DND-41 (cell line): Measurements from ENCODE around the gene SOCS1.

ENCODE experiments used
- ATAC-seq: fragments of 200-7000 bp; cut with Tn5 transposase; 3 replicates; pipeline ENCODE4 v1.9.1; 2021; ENCODE audit warnings: low read depth; ENCODE audit not compliant: insufficient read depth
- DNase-seq: peaks from one replicate; pipeline ENCODE4 v3.0.0-alpha.2; 2020
- H2AFZ ChIP-seq: 2 replicates; pipeline ENCODE4 v1.6.0; 2012; ENCODE audit warnings: low read depth, low read length
- H3K27ac ChIP-seq: 2 replicates; pipeline ENCODE4 v1.5.1; 2012; ENCODE audit warnings: low read length, inconsistent platforms
- H3K27me3 ChIP-seq: fragments of 200-600 bp; sonication (generic); 2 replicates; pipeline ENCODE4 v1.6.0; 2012; ENCODE audit warnings: low read length, mild to moderate bottlenecking, inconsistent platforms; ENCODE audit not compliant: insufficient read depth, poor library complexity
- H3K36me3 ChIP-seq: 2 replicates; pipeline ENCODE4 v1.5.1; 2012; ENCODE audit warnings: low read length, inconsistent platforms; ENCODE audit not compliant: insufficient read depth
- H3K4me1 ChIP-seq: 2 replicates; pipeline ENCODE4 v1.5.1; 2012; ENCODE audit warnings: mild to moderate bottlenecking, low read length; ENCODE audit not compliant: insufficient read depth
- H3K4me2 ChIP-seq: 2 replicates; pipeline ENCODE4 v1.6.0; 2012; ENCODE audit warnings: mild to moderate bottlenecking, moderate library complexity, low read length, inconsistent platforms; ENCODE audit not compliant: insufficient read depth
- H3K4me3 ChIP-seq, 2 experiments: fragments of 200-600 bp in 1 of 2; shearing (Covaris generic) in 1 of 2; 2 replicates each; pipeline ENCODE4 v1.5.1; 2012 to 2016; ENCODE audit warnings: inconsistent platforms in 2 of 2, low read length in 2 of 2, mild to moderate bottlenecking in 2 of 2, low read depth in 1 of 2, moderate library complexity in 1 of 2
- H3K79me2 ChIP-seq: 2 replicates; pipeline ENCODE4 v1.6.0; 2012; ENCODE audit warnings: low read length, inconsistent platforms; ENCODE audit not compliant: insufficient read depth
- H3K9ac ChIP-seq: 2 replicates; pipeline ENCODE4 v1.6.0; 2012; ENCODE audit warnings: low read depth, mild to moderate bottlenecking, inconsistent platforms, low read length, moderate library complexity
- H3K9me3 ChIP-seq: 2 replicates; pipeline ENCODE4 v1.5.1; 2012; ENCODE audit warnings: low read length, moderate library complexity, mild to moderate bottlenecking, inconsistent platforms; ENCODE audit not compliant: insufficient read depth, severe bottlenecking
- H4K20me1 ChIP-seq: 2 replicates; pipeline ENCODE4 v1.6.0; 2012; ENCODE audit warnings: low read length; ENCODE audit not compliant: insufficient read depth
- CTCF ChIP-seq: IDR thresholded peaks from 2 replicates; pipeline ENCODE4 v1.5.1; 2012; ENCODE audit warnings: borderline replicate concordance, low read length, moderate library complexity, mild to moderate bottlenecking; ENCODE audit not compliant: poor library complexity, severe bottlenecking; ENCODE audit errors: extremely low read depth
- EZH2 ChIP-seq: IDR thresholded peaks from 3 replicates; pipeline ENCODE4 v1.6.1; 2012; ENCODE audit warnings: borderline replicate concordance, low read depth, mild to moderate bottlenecking, moderate library complexity, low read length, inconsistent platforms; ENCODE audit not compliant: severe bottlenecking

Gene SOCS1

GRCh38 chr16:11245988-11246387 is 10.0 kb downstream of the SOCS1 start:
- H3K4me2 ChIP-seq = no peak overlapping the region

GRCh38 chr16:11245222-11245737 is 10.7 kb downstream of the SOCS1 start:
- H3K9ac ChIP-seq = no peak overlapping the region
- peak overlapping the region; percentile 63 for H3K27ac ChIP-seq
- ATAC-seq = no peak
- H3K9me3 ChIP-seq = no peaks in the 10 kb centered on the region
- peaks cover 62% of the 10 kb centered on the region for H3K4me1 ChIP-seq
- TF ChIP-seq EZH2 (no peak), CTCF (no peak)
- H3K4me2 ChIP-seq = no peak overlapping the region
- no peak for DNase-seq
- peaks cover 15% of the 10 kb centered on the region for H3K36me3 ChIP-seq
- H3K79me2 ChIP-seq = peaks cover 4% of the 10 kb centered on the region
- H3K27me3 ChIP-seq = no peaks in the 10 kb centered on the region
- H2AFZ ChIP-seq = no peak overlapping the region
- H3K4me3 ChIP-seq = no peak overlapping the region
- peaks cover under 1% of the 10 kb centered on the region; the same call in 1 of the 2 replicates for H4K20me1 ChIP-seq

More at GRCh38 chr16:11245988-11246387, 10.0 kb downstream of the SOCS1 start:
- peaks cover 21% of the 10 kb centered on the region for H3K36me3 ChIP-seq
- H2AFZ ChIP-seq = no peak overlapping the region
- DNase-seq (no peak), ATAC-seq (no peak)
- no peak overlapping the region; the same call in 1 of the 2 replicates for H3K9ac ChIP-seq
- peaks cover 6% of the 10 kb centered on the region; the same call in 1 of the 2 replicates for H4K20me1 ChIP-seq
- no peaks in the 10 kb centered on the region for H3K9me3 ChIP-seq
- H3K79me2 ChIP-seq = peaks cover 10% of the 10 kb centered on the region
- H3K4me1 ChIP-seq = peaks cover 54% of the 10 kb centered on the region
- H3K27ac ChIP-seq = peak overlapping the region; percentile 63
- no peaks in the 10 kb centered on the region for H3K27me3 ChIP-seq
- no peak for TF ChIP-seq CTCF
- no peak for TF ChIP-seq EZH2
- H3K4me3 ChIP-seq = no peak overlapping the region

GRCh38 chr16:11242658-11243057 is 13.3 kb downstream of the SOCS1 start:
- H4K20me1 ChIP-seq = no peaks in the 10 kb centered on the region
- DNase-seq (no peak), ATAC-seq (no peak)
- no peaks in the 10 kb centered on the region for H3K27me3 ChIP-seq
- no peak overlapping the region for H3K4me2 ChIP-seq
- no peak overlapping the region for H2AFZ ChIP-seq
- H3K9me3 ChIP-seq = no peaks in the 10 kb centered on the region
- H3K9ac ChIP-seq = no peak overlapping the region; the same call in 1 of the 2 replicates
- peaks cover 86% of the 10 kb centered on the region for H3K4me1 ChIP-seq
- TF ChIP-seq EZH2 = no peak
- H3K79me2 ChIP-seq = peaks cover 8% of the 10 kb centered on the region
- H3K36me3 ChIP-seq = no peaks in the 10 kb centered on the region
- H3K27ac ChIP-seq = peak overlapping the region; percentile 96
- H3K4me3 ChIP-seq = no peak overlapping the region

- peaks cover 8% of the 10 kb centered on the region for H3K79me2 ChIP-seq
- ATAC-seq = no peak
- H4K20me1 ChIP-seq = no peaks in the 10 kb centered on the region
- H3K27me3 ChIP-seq = no peaks in the 10 kb centered on the region
- H3K4me1 ChIP-seq = peaks cover 92% of the 10 kb centered on the region
- DNase-seq = no peak
- peak overlapping the region in 1 of 2 experiments; percentile 44; a peak in 1 of 4 replicates for H3K4me3 ChIP-seq
- H3K36me3 ChIP-seq = no peaks in the 10 kb centered on the region
- H3K4me2 ChIP-seq = peak overlapping the region; percentile 59
- peak overlapping the region; percentile 62 for H3K9ac ChIP-seq
- no peak overlapping the region for H2AFZ ChIP-seq
- H3K9me3 ChIP-seq = no peaks in the 10 kb centered on the region
- peak overlapping the region; percentile 96 for H3K27ac ChIP-seq
- TF ChIP-seq EZH2 (no peak), CTCF (no peak)
Measured at GRCh38 chr16:11241480-11242204, 14.4 kb downstream of the SOCS1 start.
